ENCODE results near the gene RRBP1.

DNA sequence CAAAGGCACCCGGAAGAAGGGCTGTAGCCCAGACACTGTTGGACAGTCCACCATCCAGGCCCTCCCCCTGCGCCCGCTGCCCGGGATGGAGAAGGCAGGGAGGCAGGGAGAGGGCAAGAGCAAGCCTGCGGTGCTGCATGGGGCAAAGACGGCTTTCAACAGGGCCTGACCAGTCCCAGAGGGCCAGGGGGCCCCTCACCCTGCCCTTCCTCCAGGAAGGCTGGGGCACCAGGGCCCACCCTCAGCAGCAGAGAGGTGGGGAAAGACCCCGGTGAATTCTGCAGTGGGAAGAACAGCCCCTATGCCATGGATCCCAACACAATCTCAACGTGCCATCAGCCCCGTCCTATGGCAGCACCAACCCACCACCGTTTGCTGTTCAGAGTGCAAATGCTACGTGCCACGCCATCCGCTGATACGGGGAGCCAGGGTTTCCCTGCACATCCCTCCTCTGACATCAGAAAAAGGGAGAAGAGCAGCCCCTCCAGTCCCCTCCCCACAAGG lies 41.1 kb downstream of the RRBP1 start:
- TF ChIP-seq, protein P1, sequence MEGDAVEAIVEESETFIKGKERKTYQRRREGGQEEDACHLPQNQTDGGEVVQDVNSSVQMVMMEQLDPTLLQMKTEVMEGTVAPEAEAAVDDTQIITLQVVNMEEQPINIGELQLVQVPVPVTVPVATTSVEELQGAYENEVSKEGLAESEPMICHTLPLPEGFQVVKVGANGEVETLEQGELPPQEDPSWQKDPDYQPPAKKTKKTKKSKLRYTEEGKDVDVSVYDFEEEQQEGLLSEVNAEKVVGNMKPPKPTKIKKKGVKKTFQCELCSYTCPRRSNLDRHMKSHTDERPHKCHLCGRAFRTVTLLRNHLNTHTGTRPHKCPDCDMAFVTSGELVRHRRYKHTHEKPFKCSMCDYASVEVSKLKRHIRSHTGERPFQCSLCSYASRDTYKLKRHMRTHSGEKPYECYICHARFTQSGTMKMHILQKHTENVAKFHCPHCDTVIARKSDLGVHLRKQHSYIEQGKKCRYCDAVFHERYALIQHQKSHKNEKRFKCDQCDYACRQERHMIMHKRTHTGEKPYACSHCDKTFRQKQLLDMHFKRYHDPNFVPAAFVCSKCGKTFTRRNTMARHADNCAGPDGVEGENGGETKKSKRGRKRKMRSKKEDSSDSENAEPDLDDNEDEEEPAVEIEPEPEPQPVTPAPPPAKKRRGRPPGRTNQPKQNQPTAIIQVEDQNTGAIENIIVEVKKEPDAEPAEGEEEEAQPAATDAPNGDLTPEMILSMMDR (conservative IDR thresholded peaks at IDR 0.05 in 1 of 2, IDR thresholded peaks at IDR 0.05 in 1 of 2; ENCODE audit: extremely low read depth in 1 of 2, insufficient read depth in 1 of 2, low read depth in 1 of 2, low read length in 2 of 2), result no peak
- TF ChIP-seq EZH2 (IDR thresholded peaks at IDR 0.05; ENCODE audit: borderline replicate concordance, low read length), result no peak
